Fibroblast of skin of left biceps (primary cell): ENCODE results near the gene NAGK.

Source experiments
- DNase-seq, 2 experiments: peaks; one replicate each; pipeline ENCODE4 v3.0.0-alpha.2; 2013; ENCODE audit warnings: low read depth in 2 of 2

The NAGK gene

DNA sequence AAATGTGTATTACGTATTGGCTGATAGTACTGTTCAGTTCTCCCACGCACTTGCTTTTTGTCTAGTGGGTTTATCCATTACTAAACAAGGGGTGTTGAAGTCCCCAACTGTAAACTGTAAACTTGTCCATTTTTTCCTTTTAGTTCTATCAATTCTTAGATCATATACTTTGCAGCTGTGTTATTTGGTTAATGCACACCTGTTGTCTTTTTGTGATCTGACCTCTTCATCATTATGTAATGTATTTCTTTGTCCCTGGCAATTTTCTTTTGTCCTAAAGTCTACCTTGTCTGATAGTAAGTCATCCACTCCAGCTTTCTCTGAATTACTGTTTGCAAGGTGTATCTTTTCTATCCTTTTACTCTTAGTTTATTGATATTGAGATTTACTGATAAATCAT, 39.6 kb downstream of the NAGK start:
- no peak for DNase-seq

DNA sequence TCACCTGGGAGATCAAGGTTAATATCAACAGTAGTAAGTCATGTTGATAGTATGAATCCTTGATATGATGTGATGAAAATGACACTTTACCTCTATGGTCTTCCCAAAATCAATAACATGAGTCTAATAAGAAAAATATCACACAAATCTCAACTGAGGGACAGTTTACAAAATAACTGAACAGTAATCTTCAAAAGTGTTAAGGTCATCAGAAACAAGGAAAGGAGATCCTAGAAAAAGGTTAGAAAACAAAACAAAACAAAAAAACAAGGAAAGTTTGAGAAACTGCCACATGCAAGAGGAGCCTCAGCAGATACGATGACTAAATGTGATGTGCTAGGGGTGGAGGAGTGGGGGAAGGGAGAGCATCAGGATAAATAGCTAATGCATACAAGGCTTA, 45.4 kb downstream of the NAGK start:
- no peak for DNase-seq

DNA sequence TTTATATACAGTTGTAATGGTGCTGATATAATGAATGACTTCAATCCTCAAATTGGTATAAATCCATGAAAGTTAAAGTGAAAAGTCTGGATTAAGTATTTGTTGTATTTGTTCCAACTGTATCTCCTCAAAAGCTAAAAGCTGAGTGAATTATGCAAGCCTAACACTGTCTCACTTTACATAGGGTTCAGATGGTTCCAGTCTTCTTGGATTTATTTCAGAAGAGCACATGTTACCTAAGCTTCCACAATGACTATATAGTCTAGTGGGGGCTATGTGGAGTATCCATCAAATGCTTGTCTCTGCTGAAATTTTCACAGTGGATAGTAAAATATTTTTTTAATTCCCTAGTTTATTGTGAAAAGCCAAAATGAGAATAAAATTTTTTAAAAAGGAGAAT, 48.6 kb downstream of the NAGK start:
- no peak for DNase-seq

DNA sequence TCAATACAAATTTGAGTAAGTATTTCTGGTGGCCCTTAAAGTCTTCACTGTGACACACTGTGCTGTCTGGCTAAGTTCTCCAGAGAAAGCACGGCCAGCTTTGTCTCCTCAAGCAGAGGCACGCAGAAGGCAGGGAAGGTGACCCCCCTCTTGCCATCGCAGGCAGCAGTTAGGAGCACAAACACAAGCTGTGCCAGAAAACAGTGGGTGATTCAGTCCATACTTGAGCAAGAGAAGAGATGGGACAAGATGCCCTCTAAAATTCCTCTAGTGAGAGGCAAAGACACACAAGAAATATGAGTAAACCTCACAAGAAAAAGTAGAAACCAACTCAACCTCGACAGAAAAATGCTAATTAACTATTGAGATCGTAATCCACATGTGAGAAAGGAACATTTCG, 51.7 kb downstream of the NAGK start:
- no peak for DNase-seq

DNA sequence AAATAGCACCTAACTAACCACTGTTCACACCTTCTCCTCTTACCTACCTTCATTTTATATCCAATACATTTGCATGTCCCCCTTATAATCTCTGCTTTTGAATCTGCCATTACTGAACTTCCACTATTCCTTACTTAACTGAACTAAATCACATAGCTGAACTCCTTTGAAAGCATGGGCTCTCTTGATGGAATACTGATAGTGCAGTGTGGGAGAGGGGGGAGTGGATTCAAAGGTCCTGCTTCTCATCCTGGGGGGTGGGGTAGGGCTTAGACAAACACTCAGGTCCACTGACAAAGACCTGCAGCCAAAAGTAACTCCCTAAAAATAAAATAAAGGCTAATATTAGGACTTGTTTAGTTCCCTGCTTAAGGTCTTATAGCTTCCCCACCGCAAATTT, 53.0 kb downstream of the NAGK start:
- DNase-seq, result no peak

DNA sequence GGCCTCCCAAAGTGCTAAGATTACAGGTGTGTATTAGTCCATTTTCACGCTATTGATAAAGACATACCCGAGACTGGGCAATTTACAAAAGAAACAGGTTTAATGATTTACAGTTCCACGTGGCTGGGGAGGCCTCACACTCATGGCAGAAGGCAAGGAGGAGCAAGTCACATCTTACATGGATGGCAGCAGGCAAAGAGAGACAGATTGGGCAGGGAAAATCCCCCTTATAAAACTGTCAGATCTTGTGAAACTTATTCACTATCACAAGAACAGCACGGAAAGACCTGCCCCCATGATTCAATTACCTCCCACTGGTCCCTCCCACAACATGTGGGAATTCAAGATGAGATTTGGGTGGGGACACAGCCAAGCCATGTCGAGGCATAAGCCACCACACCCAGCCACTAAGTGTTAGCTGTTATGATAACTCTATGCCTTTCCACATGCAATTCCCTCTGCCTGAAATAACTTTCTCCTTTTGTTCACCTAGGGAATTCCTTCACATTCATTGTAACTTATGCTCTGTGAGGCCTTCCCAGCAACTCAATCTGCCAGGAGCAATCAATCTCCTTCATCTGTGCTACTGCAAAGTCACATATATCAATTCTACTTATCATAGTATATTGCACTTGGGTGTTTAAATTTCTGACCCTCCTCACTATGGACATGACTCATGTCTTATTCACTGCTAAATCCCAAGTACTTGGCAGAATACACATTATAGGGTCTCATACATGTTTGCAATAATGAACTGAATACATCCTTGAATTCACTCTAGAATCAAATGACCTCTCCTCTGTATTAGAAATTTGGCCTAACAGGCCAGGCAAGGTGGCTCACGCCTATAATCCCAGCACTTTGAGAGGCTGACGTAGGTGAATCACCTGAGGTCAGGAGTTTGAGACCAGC, 54.2 kb downstream of the NAGK start:
- no peak for DNase-seq

DNA sequence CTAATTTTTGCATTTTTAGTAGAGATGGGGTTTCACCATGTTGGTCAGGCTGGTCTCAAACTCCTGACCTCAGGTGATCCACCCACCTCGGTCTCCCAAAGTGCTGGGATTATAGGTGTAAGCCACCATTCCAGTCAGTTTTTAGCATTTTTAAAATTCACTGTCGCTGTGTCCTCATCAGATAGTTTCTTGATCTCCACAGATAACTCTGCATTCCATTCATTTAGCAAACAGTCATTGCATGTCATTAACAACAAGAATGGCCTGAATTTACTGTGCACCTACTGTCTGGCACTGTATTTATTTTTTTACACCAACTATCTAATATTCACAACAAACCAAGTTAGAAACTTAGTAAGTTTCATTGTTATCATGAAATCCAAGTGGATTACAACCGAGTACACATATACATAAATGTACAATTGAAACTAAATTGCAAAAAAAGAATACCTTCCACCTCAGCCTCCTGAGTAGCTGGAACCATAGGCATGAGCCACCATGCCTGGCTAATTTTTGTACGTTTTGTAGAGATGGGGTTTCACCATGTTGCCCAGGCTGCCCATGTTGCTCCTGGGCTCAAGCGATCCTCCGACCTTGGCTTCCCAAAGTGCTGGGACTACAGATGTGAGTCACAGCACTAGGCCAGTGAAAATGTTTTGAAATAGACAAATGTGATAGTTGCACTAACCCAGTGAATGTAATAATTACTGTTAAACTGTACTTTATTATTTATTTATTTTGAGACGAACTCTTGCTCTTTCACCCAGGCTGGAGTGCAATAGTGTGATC, 57.3 kb downstream of the NAGK start:
- no peak for DNase-seq

DNA sequence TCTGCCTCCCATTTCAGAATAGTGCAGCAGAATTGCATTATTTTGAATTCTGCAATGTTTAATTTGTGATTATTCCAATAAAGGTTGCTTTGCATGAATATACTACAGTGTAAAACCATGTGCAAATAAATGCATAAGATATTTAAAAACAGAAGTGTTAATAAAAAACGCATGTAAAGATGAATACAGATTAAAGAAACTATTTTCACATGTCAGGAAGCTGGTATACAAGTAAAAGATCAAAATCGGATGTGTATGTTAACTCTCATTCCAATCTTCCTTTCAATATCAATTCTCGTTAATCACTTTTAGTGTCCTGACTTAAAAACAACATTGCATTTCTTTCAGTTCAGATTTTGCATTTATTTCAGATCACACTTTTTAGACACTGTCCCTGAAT, 58.5 kb downstream of the NAGK start:
- no peak for DNase-seq
